ENCODE measurements around the gene ICAM1. TPM values are rescaled to one million over a fixed set of nuclear protein-coding genes. Genes with fewer than 3 reads are reported as not detected.

Gene ICAM1
- total and polyA plus RNA-seq, 2 of the 8 experiments (the other 6 are each of a cell fraction or from before 2014, with no cell fraction given): 4.0 to 9.4 TPM

DNA sequence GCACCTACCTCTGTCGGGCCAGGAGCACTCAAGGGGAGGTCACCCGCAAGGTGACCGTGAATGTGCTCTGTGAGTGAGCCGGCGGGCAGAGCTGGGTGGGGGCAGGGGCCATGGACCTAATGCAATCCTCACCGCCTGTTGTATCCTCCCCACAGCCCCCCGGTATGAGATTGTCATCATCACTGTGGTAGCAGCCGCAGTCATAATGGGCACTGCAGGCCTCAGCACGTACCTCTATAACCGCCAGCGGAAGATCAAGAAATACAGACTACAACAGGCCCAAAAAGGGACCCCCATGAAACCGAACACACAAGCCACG lies 14.0 kb downstream of the ICAM1 start (continued):
- TF ChIP-seq, protein P1, sequence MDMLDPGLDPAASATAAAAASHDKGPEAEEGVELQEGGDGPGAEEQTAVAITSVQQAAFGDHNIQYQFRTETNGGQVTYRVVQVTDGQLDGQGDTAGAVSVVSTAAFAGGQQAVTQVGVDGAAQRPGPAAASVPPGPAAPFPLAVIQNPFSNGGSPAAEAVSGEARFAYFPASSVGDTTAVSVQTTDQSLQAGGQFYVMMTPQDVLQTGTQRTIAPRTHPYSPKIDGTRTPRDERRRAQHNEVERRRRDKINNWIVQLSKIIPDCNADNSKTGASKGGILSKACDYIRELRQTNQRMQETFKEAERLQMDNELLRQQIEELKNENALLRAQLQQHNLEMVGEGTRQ (IDR thresholded peaks at IDR 0.05; ENCODE audit: low read length): no peak
- TF ChIP-seq EZH2 (IDR thresholded peaks at IDR 0.05; ENCODE audit: low read depth, low read length, severe bottlenecking) (no peak), CREB1 (IDR thresholded peaks at IDR 0.05) (no peak), ATF2 (IDR thresholded peaks at IDR 0.05; ENCODE audit: low read length) (no peak), RXRA (IDR thresholded peaks at IDR 0.05; ENCODE audit: insufficient read depth, low read depth, low read length) (no peak)

Measured in H1 (cell line).